Effector CD8-positive, alpha-beta T cell (primary cell): Measurements from ENCODE around the gene ADSS1.
A peak's percentile ranks its signal among the peaks of the same experiment; 100 is the strongest.

Source experiments
- DNase-seq: peaks from one replicate; lab custom pipeline; 2025; lab: John Stamatoyannopoulos, UW

Gene ADSS1

DNA sequence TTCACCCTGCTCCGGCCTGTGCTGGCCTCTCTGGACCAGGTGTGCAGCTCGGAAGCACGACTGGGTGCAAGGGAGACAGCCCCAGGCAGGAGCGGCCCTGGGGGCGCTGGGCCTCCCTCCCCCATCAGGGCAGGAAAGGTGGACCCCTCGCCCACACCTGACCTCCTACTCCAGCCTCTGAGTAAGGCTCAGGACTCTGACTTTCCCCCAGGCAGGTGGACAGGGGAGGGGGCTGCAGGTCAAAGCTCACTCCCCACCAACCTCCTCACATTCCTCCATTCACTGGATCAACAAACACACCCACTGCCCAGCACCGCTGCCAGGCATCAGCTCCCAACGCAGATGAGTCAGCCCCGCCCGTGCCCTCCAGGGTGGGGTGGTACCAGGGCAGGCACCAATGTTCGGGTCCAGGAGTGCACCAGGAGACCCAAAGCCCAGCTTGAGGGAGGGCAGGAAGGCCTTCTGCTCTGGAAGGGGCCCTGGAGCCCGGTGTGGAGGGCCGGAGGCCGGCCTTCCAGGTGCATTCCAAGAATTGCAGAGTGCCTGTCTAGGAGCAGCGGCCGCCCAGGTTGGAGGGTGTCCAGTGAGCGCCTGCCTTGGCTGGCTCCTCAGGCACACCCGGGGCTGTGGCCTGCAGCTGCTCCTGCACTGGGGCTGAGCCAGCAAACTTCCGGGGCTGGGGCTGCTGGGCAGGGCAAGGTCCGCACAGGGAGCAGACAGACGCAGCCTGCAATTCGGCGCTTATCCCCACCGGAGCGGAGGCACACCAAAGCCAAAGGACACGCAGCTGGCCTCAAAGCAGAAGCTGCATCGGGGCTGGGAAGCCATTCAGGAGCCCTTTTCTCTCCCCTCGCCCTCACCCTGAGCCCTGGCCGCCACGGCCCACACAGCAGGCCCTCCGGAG is 36.2 kb upstream of the ADSS1 start:
- no peak for DNase-seq

GRCh38 chr14:104688505-104689108 is 35.4 kb upstream of the ADSS1 start:
- no peak for DNase-seq

GRCh38 chr14:104689109-104689880 is 34.7 kb upstream of the ADSS1 start, which contains the start of gene INF2:
Gene INF2, plus strand, starts transcription at chr14:104689618. Its CDS starts 11,748 bp downstream, at chr14:104701366.
- DNase-seq: peak; percentile 40

DNA sequence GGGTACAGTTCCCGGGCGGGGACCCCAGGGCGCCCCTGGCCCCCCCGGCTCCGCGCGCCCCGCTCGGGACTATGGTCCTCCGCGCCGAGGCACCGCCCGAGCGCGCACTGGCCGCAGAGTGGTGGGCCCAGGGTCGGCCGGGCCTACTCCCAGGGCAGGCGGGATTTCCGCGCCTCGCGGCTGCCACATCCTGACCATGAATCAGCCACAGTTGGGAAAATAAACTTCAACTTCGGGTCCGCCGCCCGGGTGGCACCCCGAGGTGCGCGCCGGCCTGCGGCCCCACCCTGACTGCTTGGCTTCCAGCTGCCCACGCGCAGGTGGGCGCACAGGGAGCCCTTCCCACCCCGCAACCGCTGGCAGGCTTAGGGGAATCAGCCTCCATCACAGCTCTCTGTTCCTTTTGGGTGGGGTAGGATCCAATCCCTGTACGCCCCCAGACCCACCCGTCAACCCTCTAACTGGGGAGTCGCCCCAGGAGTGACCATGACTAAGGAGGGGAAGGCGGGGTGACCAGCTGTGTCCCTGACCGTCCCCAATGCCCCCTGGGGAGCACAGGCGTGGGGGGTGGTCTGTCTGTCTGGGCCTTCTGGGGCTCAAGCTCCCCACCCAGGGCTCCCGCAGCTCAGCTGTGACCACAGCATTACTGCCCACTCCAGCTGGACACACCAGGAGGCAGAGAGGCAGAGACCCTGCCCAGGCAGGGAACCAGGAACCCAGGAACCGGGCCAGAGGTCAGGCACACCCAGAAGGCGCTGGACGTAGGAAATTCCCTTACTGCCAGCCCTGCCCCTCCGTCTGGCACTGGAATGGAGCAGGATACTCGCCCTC is 33.9 kb upstream of the ADSS1 start:
- DNase-seq: no peak

GRCh38 chr14:104690861-104691455 is 33.1 kb upstream of the ADSS1 start:
- DNase-seq: no peak

DNA sequence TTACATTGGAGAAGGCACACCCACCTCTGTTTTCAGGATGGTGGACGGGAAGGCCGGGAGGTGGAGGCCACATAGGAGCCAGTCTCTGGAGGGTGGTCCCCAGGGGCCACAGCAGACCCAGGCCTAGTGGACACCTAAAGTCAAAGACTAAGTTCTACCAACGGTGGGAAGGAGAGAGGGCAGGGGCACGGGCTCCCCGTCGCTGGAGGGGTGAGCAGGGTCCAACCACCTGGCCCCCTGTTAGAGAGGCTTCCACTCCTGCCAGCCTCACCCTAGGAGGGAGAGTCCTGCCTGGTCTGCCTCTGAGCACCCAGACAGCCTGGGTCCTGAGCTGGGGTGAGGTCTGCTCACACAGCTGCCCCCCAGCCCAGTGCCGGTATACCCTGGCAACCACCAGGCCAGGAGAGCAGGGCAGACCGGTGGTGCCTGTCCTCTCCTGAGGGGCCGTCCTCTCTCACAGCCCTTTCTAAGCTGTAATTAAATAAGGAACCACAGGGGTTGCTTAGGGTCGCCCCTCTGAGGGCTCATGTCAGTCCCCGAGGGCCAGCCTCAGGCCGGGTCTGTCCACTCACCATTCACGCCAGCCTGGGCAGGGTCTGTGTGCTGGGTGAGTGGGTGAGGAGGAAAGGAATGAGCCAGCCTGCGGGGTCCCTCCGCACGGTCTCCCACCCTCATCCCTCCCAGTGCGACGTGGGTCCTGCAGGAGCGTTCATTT is 32.3 kb upstream of the ADSS1 start:
- DNase-seq: no peak

DNA sequence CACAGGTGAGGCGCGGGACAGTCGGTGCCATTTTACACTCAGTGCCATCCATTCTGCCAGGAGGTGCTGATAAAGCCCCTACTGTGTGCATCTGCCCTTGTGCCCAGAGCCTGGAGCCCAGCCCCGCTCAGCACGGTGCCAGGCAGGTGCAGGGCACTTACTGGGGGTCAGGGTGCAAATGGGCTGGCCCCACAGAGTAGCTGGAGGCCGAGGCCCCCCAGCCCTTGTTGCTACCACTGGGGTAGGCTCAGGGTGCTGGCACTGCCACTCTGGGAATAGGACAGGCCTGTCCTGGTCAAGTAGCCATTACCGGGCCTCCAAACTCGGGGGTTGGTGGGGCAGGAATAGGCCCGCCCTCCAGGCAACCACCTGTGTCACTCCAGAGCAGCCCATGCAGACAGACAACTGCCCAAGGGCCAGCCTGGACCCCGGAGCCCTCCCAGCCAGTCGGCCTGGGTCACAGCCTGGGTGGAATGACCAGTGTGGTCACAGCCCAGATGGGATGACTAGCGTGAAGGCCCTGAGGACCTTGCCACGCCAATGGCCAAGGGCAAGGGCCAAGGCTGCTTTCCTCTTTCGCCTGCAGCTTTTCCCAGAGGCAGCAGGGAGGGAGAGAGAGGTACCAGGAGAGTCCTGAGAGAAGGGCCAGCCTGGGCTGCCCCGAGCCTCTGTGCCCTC is 31.6 kb upstream of the ADSS1 start:
- DNase-seq: no peak

- no peak for DNase-seq
Measured at GRCh38 chr14:104692939-104693315, 31.1 kb upstream of the ADSS1 start.

- DNase-seq: no peak
Measured at GRCh38 chr14:104693482-104694431, 30.3 kb upstream of the ADSS1 start.

DNA sequence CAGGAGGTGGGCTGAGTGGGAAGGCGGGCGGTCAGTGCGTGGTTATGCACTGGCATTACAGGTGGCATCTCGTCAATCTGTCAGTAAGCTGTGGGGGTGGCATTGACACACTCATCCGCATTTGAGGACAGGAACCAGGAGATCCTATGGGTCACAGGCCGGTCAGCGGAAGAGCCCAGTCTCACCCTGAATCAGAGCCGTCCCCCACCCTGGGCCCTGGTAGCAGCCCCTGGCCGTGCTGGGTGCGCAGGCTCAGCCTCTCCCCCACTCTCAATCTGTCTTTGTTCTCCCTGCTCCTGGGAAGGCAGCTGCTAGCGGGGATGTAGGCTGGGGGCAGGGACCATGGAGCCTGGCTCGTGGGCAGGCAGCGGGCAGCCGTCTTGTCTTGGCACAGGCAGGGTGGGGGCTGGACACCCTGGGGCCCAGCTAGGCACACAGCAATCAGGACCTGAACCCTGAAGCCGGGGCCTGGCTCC is 29.5 kb upstream of the ADSS1 start:
- DNase-seq: no peak

GRCh38 chr14:104694991-104695659 is 28.9 kb upstream of the ADSS1 start:
- DNase-seq: peak; percentile 14

GRCh38 chr14:104695660-104696000 is 28.4 kb upstream of the ADSS1 start:
- DNase-seq: no peak

DNA sequence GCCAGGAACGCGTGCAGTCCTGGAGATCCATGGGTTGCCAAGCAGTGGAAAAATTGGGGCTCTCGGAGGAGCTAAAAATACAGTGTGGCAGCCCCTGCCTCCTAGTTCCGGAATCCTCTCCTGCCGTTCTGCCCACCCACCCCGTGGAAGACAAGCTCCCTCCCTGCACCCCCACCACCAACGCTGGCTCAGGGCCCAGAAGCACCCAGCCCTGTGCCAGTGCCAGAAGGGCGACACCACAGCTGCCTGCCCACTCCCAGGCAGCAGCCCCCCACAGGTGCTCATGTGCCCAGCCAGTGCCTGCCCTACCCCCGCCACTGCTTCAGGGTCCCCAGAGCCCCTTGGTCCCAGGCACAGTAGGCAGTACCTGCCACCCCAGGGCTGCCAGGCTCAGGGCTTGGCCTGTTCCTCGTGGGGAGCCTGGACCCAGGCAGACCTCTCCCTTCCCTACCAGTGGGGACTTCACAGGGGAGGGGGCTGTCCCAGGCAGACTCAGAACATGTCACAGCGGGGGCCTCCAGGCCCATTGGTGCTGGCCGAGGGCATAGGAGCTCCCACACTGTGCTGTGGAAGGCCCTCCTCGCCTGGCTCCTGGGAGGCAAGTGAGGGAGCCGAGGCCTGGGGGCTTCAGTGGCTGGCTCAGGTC is 27.2 kb upstream of the ADSS1 start:
- no peak for DNase-seq

DNA sequence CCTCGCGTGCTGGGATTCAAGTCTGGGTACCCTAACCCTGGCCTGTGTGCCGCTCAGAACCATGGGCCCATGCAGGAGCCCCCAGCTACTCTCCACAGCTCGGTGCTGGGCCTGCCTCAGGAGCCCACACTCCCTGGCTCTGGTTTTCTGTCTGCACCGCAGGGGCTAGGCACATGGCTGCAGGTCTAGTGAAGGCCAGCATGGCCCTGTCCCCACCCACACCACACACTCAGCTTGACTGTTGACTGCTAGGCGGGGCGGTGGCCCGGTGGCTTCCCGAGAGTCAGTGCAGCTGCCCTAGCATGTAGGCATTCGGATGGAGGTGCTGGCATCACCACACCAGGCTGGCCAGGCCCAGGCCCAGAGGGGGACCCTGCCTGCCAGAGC is 26.7 kb upstream of the ADSS1 start:
- no peak for DNase-seq

- DNase-seq: no peak
Measured at GRCh38 chr14:104697892-104698583, 26.0 kb upstream of the ADSS1 start.

DNA sequence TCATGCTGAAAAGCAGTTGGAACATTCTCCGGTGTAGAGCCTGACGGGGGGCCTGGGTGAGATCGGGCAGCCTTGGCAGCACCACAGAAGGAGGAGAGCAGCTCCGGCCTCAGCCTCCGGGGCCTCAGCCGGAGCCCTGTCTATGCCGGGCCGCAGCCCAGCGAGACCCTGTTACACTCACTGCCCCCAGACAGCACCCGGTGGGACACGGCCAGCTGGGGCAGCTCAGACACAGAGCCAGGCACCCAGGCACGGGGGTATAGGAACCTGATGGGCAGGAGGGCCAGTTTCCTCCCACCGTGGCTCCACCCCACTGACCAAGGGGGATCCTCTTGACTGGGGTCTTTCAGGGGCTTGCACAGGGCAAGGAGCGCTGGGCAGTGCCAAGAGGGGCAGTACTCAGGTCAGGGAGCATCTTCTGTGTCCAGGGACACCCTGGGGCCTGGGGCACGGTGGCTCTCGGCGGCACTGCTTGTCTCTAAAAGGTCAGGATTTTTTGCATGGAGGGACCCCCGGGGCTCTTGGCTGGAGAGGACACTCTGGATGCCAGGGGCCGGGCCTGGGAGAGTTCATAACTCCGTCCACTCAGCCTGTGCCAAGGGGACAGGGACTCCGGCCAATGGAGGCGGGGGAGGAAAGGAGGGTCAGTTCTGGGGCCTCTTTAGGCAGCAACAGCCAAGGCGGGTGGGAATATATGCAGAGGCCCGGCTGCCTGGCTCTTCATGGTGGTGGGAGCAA is 25.2 kb upstream of the ADSS1 start:
- no peak for DNase-seq

DNA sequence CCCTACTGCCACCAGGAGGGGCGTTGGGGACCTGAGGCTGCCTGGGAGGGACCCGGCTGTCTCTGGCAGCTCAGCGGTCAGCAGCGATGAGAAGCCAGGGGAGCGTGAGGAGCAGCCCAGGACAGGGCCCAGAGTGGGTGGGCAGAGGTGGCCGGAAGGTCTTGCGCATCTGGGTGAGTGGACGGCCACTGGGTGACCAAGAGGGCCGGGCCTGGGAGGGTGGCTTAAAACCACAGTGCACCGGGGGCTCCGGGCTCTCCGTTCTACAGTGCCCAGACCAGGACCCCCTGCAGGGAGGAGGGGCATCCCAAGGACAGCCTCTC is 24.6 kb upstream of the ADSS1 start:
- DNase-seq: no peak
